ENCODE measurements around the gene FAAP100. TPM values are rescaled to one million over a fixed set of nuclear protein-coding genes. Genes with fewer than 3 reads are reported as not detected.

FAAP100 gene
- polyA plus RNA-seq, 1 donor: 19.8 TPM

- no peak for DNase-seq (ENCODE audit: low read depth)
Measured at GRCh38 chr17:81553616-81554181, 1.5 kb upstream of the FAAP100 start.

DNA sequence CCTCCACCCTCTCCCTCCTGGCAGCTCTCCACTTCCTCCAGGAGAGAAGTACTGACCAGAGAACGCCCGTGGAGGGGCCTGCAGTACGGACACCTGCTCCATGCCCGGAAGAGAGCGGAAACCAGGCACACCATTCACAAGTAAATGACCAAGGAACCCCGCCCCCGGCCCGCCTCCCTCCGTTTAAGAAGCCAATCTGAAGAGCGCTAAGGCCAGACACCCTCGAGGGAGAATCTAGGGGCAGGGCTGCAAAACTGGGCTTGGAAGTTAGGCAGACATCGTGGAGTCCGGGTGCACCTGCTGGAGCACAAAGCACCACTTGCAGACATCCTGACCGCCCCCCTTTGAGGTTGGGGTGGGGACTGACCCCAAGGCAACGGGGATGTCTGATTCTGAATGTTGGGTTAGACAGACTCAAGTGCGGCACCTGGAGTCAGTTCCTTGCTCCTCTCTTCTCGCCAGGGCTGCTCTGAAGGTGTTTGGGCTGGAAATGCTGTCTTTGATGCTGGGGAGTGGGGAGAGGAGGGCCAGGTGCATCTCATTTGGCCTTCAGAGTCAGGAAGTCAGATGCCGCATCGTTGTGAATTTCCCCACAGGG is 964 bp upstream of the FAAP100 start:
- no peak for DNase-seq (ENCODE audit: low read depth)

- DNase-seq (ENCODE audit: low read depth): no peak
Measured at GRCh38 chr17:81551458-81552243, 502 bp downstream of the FAAP100 start.

DNA sequence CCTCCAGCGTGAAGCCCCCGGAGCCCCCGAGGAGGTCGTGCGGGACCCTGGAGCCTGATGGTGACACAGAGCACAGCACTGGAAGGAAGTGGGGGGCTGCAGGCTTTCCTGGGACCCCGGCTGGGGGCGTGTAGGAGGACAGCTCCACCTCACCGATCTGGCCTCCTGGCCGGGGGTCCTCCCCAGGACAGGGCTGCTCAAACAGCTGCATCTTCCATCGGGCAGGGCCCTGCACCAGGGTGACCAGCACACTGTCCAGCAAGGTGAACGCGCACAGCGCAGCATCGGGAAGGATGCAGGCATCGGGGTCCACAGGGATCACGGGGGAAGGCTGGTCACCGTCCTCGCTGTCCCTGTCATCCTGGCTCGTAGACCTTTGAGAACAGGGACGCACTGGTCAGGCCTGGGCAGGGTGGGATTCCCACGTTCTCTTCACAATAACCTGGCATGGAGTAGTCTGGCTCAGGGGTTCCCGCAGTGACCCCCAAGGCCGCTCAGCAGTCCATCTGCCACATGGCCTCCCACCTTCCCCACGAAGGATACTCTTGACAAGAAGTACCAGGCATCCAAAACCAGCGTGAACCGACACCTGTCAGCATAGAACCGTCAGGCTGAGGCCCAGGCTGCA is 1.2 kb downstream of the FAAP100 start:
- DNase-seq (ENCODE audit: low read depth): no peak

DNA sequence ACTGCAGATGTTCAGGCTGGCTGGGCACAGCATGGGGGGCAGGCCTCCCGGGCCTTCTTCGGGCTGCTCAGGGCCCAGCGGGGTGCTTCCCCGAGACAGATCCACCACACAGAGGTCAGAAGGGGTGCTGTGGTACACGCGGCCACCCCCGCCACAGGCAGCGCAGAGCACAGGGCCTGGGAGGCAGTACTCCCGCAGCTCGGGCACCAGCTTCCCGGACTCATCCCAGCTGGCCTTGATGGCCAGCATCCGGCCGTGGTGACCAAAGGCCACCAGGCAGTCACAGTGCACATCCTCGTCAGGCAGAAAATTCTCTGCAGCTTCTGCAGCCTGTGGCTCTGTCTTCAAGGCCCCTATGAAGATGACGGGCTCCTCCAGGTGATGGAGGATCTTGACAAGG is 1.9 kb downstream of the FAAP100 start:
- no peak for DNase-seq (ENCODE audit: low read depth)

GRCh38 chr17:81549826-81550225 is 2.3 kb downstream of the FAAP100 start:
- no peak for DNase-seq (ENCODE audit: low read depth)

GRCh38 chr17:81549031-81549557 is 3.1 kb downstream of the FAAP100 start:
- no peak for DNase-seq (ENCODE audit: low read depth)

GRCh38 chr17:81547614-81547982 is 4.6 kb downstream of the FAAP100 start:
- no peak for DNase-seq (ENCODE audit: low read depth)

DNA sequence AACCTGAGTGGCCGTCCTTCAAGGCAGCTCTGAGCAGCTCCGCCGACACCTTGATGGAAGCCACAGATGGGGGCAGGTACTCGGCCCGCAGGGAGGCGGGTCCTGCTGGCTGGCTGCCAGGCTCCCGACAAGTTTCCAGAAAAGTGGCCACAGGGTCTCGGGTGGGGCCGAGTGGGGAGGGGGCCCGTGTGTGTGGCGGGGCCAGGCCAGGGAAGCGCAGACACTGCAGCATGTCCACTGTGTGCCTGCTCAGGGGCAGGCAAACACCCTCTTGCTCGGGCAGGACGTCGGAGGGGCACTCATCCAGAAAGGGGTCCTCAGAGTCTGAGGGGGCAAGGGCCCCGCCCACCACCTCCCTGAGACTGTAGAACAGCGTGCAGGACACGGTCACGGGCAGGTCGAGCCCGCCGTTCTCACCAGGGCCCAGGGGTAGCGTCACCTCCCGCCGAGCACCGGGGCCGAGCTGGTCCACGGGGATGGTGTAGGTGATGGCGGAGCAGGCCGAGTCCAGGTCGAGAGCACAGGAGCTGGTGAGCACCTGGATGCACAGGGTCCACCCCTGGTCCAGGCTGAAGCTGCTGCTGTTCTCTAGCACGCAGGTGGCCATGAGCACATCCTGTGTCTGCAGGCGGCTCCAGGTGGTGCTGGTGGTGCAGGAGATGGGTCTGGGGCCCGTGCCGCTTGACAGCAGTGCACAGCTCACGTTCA is 5.1 kb downstream of the FAAP100 start:
- DNase-seq (ENCODE audit: low read depth): no peak

DNA sequence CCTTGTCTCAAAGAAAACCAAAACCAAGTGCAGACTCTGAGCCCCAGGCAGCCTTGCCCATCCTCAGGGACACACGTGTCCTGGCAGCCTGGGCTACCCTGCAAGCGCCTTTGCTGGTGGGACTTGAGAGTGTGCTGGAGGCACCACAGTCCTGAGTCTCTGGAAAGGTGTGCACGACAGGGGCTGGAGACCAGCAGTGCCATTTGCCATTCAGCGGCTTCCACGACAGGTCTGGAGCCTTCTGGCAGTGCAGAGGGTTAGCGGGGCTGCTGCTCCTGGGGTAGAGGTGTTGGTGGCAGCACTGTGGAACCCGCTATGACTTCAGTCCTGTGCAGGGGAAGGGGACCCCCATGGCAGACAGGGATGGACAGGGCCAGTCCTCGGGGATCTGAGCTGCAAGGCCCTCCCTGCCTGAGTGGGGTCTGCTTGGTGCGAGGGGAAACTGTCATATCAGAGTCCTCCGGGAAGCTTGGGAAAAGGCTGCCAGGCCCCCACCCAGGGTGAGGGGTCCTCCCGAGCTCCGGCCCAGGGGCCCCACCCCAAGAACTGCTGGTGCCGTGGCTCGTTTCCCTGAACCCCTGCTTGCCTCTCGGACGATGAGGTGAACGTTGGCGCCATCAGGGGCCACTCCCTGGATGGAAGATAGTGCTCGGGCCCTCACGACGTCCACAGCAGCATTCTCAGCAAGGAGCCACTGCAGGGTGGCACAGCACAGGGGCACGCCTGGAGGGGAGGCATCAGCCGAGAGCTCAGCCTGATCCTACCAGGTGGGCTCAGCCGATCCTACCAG is 6.8 kb downstream of the FAAP100 start:
- DNase-seq (ENCODE audit: low read depth): no peak

- DNase-seq (ENCODE audit: low read depth): no peak
Measured at GRCh38 chr17:81544281-81544974, 7.7 kb downstream of the FAAP100 start.

GRCh38 chr17:81543756-81544155 is 8.4 kb downstream of the FAAP100 start:
- DNase-seq (ENCODE audit: low read depth): no peak

DNA sequence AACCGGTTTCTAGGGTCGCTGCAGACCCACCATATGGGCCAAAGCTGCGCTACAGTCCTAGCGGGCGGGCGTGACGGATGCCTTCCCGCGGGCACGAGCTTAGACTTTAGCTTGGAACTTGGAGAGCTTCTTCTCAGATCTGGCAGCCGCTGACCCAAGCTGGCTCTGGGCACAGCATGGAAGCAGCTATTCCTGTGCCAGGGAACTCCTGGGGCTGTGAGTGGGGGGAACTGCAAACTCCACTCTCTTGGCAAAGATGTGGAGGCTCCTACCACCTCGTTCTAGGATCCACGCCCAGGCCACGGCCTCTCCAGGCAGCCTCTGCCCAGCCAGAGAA is 8.8 kb downstream of the FAAP100 start:
- no peak for DNase-seq (ENCODE audit: low read depth)

DNA sequence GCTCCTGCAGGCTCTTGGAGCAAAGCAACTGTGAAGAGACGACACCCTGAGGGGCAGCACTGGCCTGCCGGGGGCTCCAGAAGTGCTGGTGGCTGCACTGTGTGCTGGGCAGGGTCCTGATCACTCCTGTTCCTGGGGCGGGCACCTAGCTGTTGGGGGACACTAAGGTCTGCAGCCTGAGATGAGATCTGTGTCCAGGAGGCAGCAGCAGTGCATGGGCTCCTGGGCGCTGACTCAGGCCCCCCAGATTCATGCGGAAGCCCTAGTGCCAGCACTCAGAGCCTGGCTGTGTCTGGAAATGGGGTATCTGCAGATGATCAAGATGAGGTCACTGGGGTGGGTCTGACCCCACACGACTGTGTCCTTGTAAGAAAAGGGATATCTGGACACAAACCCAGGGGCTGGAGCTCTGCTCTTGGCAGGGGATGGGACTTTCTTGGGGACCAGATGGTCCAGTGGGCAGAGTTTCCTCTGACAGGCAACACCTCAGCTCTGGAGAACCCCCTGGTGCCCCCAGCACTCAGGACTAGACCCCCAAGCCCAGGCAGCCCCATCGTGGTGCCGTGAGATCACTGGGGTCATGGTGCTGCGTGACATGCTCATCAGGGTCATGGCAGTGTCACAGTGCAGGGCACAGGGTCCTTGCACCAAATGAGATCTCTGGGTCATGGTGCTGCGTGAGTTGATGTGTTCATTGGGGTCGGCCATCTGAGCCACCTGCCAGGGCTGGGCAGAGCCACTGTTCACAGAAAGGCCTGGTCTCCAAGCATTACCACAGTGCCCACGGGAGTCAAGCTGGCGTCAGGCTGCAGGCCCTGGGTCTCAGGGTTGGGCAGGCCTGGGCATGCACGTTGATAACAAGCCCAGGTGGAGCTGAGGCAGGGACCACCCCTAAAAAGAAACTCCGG is 9.5 kb downstream of the FAAP100 start:
- no peak for DNase-seq (ENCODE audit: low read depth)

- no peak for DNase-seq (ENCODE audit: low read depth)
Measured at GRCh38 chr17:81541123-81541522, 11.0 kb downstream of the FAAP100 start.

DNA sequence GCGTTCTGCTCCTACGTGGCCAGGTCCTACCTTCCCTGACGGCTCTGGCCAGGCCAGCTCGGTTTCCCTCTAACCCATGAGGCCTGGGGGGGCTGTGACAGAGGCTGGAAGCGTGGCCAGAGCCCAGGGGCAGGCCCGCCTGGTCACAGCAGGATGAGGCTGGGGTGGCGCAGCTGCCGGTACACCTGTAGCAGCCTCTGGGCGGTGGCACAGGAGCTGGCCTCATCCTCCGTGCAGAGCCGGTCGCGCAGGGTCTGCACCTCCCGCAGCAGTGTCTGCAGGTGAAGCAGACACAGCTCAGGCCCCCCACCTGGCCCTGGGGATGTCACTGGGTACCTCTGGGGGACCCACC is 11.5 kb downstream of the FAAP100 start:
- DNase-seq (ENCODE audit: low read depth): no peak

GRCh38 chr17:81539961-81540675 is 12.0 kb downstream of the FAAP100 start:
- no peak for DNase-seq (ENCODE audit: low read depth)

DNA sequence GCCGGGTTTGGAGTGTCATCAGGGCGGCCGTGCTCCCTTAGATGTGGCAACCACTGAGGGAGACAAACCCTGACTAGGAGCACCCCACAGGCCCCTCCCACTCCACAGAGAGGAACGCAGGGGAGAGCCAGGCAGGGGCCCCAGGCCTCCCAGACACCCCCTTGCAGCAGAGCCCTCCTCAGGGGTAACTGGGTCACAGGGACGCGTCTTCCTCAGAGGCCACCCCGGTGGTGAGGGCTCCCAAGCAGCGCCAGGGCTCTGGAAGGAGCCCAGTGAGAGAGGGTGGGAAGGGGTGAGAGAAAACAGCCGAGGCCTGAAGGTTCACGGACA is 12.6 kb downstream of the FAAP100 start:
- no peak for DNase-seq (ENCODE audit: low read depth)
